ENCODE results near the gene ERGIC2. TPM values are rescaled to one million over a fixed set of nuclear protein-coding genes. Genes with fewer than 3 reads are reported as not detected.

The ERGIC2 gene
- total and polyA plus RNA-seq, 2 donors (not counting 1 experiment from before 2014, with no cell fraction given) = 67.9 to 82.5 TPM

DNA sequence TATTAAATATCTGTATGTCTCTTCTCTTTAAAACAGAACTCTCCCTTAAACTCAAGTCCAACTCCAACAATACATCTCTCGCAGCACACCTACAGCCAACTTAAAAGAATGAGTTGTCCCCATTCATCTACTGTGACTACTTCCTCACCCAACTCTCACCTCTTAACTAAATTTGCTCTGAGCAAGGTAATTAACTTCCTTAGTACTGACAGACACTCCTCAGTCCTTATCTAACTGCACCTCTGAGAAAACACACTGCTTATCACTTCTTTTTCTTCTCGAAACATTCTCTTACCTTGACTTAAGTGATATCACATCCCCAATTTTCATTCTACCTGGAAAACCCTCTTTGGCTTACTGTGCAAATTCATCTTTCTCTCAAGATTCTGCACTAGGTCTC lies 7.0 kb downstream of the ERGIC2 start:
- Histone ChIP-seq H2AFZ (ENCODE audit: low read length) (no peak overlapping the region), H4K20me1 (ENCODE audit: control insufficient read depth, extremely low read depth, insufficient read depth, low read length) (peaks cover 3% of the 10 kb centered on the region), H3K9me3 (ENCODE audit: control insufficient read depth, insufficient read depth, low read depth, low read length) (no peaks in the 10 kb centered on the region), H3K27ac (ENCODE audit: insufficient read depth, low read length) (no peak overlapping the region), H3K4me2 (ENCODE audit: extremely low read depth, insufficient read depth, low read length) (no peak overlapping the region), H3K9ac (ENCODE audit: insufficient read depth, low read length) (no peak overlapping the region), H3K27me3 (ENCODE audit: control insufficient read depth, insufficient read depth, low read length) (no peaks in the 10 kb centered on the region), H3K36me3 (ENCODE audit: control insufficient read depth, insufficient read depth, low read length) (peaks cover 1% of the 10 kb centered on the region), H3K79me2 (ENCODE audit: control insufficient read depth, insufficient read depth, low read length) (peaks cover 40% of the 10 kb centered on the region), H3K4me3 (replicated peaks in 1 of 4; ENCODE audit: control extremely low read depth in 1 of 4, insufficient read depth in 1 of 4, low read depth in 3 of 4, low read length in 4 of 4) (no peak overlapping the region), H3K4me1 (ENCODE audit: control insufficient read depth, extremely low read depth, insufficient read depth, low read length) (no peaks in the 10 kb centered on the region)
- TF ChIP-seq CTCF (conservative IDR thresholded peaks at IDR 0.05 in 1 of 2, IDR thresholded peaks at IDR 0.05 in 1 of 2; ENCODE audit: low read depth in 1 of 2, low read length in 2 of 2) (no peak), EZH2 (IDR thresholded peaks at IDR 0.05; ENCODE audit: low read length, missing control alignments) (no peak)
- DNase-seq (ENCODE audit: low read depth in 2 of 2) = no peak

DNA sequence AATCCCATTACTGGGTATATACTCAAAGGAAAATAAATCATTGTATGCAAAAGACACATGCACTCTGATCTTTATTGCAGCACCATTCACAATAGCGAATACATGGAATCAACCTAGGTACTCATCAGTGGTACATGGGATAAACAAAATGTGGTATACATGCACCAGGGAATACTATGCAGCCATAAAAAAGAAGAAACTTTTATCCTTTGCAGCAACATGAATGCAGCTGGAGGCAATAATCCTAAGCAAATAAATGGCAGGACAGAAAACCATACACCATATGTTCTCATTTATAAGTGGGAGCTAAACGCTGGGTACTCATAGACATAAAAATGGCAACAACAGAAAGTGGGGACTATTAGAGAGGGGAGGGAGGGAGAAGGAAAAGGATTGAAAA lies 15.9 kb downstream of the ERGIC2 start:
- H3K4me3 ChIP-seq (replicated peaks in 1 of 4; ENCODE audit: control extremely low read depth in 1 of 4, insufficient read depth in 1 of 4, low read depth in 3 of 4, low read length in 4 of 4) = no peak overlapping the region
- no peak overlapping the region for H3K27ac ChIP-seq (ENCODE audit: insufficient read depth, low read length)
- no peak overlapping the region for H3K9ac ChIP-seq (ENCODE audit: insufficient read depth, low read length)
- H3K4me2 ChIP-seq (ENCODE audit: extremely low read depth, insufficient read depth, low read length) = no peak overlapping the region
- H3K27me3 ChIP-seq (ENCODE audit: control insufficient read depth, insufficient read depth, low read length) = no peaks in the 10 kb centered on the region
- TF ChIP-seq EZH2 (IDR thresholded peaks at IDR 0.05; ENCODE audit: low read length, missing control alignments) = no peak
- no peak for TF ChIP-seq CTCF (conservative IDR thresholded peaks at IDR 0.05 in 1 of 2, IDR thresholded peaks at IDR 0.05 in 1 of 2; ENCODE audit: low read depth in 1 of 2, low read length in 2 of 2)
- DNase-seq (ENCODE audit: low read depth in 2 of 2) = no peak
- no peak overlapping the region for H2AFZ ChIP-seq (ENCODE audit: low read length)
- no peaks in the 10 kb centered on the region for H3K4me1 ChIP-seq (ENCODE audit: control insufficient read depth, extremely low read depth, insufficient read depth, low read length)
- H4K20me1 ChIP-seq (ENCODE audit: control insufficient read depth, extremely low read depth, insufficient read depth, low read length) = no peaks in the 10 kb centered on the region
- H3K9me3 ChIP-seq (ENCODE audit: control insufficient read depth, insufficient read depth, low read depth, low read length) = no peaks in the 10 kb centered on the region
- no peaks in the 10 kb centered on the region for H3K79me2 ChIP-seq (ENCODE audit: control insufficient read depth, insufficient read depth, low read length)
- H3K36me3 ChIP-seq (ENCODE audit: control insufficient read depth, insufficient read depth, low read length) = peaks cover 2% of the 10 kb centered on the region

DNA sequence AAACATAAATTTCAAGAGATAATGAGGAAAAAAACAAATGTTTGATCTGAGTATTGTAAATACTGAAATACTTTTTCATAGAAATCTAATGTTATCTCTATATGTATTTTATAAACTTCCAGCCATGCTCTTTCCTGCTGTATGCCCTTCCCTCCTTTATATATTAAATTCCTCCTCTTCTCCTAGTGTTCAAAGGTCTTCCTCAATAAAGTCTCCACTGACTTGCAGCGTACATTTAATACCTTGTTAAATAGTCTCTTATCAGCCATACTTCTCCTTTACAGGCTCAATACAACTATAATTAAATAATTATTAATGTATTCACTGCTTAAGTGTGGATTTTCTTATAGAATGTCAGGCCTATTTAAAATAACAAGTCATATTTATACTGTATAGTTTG lies 26.0 kb downstream of the ERGIC2 start:
- H3K36me3 ChIP-seq (ENCODE audit: control insufficient read depth, insufficient read depth, low read length) = peaks cover 1% of the 10 kb centered on the region
- H3K27me3 ChIP-seq (ENCODE audit: control insufficient read depth, insufficient read depth, low read length) = no peaks in the 10 kb centered on the region
- TF ChIP-seq CTCF (conservative IDR thresholded peaks at IDR 0.05 in 1 of 2, IDR thresholded peaks at IDR 0.05 in 1 of 2; ENCODE audit: low read depth in 1 of 2, low read length in 2 of 2) = no peak
- no peak for TF ChIP-seq EZH2 (IDR thresholded peaks at IDR 0.05; ENCODE audit: low read length, missing control alignments)
- H3K79me2 ChIP-seq (ENCODE audit: control insufficient read depth, insufficient read depth, low read length) = no peaks in the 10 kb centered on the region
- H3K27ac ChIP-seq (ENCODE audit: insufficient read depth, low read length) = no peak overlapping the region
- H3K9me3 ChIP-seq (ENCODE audit: control insufficient read depth, insufficient read depth, low read depth, low read length) = no peaks in the 10 kb centered on the region
- H2AFZ ChIP-seq (ENCODE audit: low read length) = no peak overlapping the region
- no peak for DNase-seq (ENCODE audit: low read depth in 2 of 2)
- no peaks in the 10 kb centered on the region for H3K4me1 ChIP-seq (ENCODE audit: control insufficient read depth, extremely low read depth, insufficient read depth, low read length)
- no peak overlapping the region for H3K9ac ChIP-seq (ENCODE audit: insufficient read depth, low read length)
- H3K4me2 ChIP-seq (ENCODE audit: extremely low read depth, insufficient read depth, low read length) = no peak overlapping the region
- H3K4me3 ChIP-seq (replicated peaks in 1 of 4; ENCODE audit: control extremely low read depth in 1 of 4, insufficient read depth in 1 of 4, low read depth in 3 of 4, low read length in 4 of 4) = no peak overlapping the region
- H4K20me1 ChIP-seq (ENCODE audit: control insufficient read depth, extremely low read depth, insufficient read depth, low read length) = no peaks in the 10 kb centered on the region
